ENCODE measurements around the gene EXOSC5.
A peak's percentile ranks its signal among the peaks of the same experiment; 100 is the strongest.
"Not testable (repeated sequence)": the region's sequence is repeated elsewhere in the genome, so short reads cannot be mapped to it uniquely, and the experiment has no call there.

The EXOSC5 gene

GRCh38 chr19:41395355-41395754 lies 1.8 kb downstream of the EXOSC5 start:
- H3K4me3 ChIP-seq: no peak overlapping the region
- H3K9ac ChIP-seq (ENCODE audit: insufficient read length): no peak overlapping the region
- H3K27ac ChIP-seq: no peak overlapping the region

GRCh38 chr19:41392775-41393174 lies 4.4 kb downstream of the EXOSC5 start:
- Histone ChIP-seq H3K9ac (ENCODE audit: insufficient read length) (no peak overlapping the region), H3K9me3 (ENCODE audit: low read depth, low read length) (no peaks in the 10 kb centered on the region), H3K36me3 (ENCODE audit: insufficient read depth, low read length) (peaks cover 18% of the 10 kb centered on the region; the same call in 1 of the 2 replicates), H3K4me3 (no peak overlapping the region), H3K27ac (no peak overlapping the region)
- TF ChIP-seq POLR2AphosphoS5 (IDR thresholded peaks at IDR 0.05; ENCODE audit: borderline replicate concordance, low read depth, low read length): no peak
- no peak for TF ChIP-seq FOXP2 (optimal IDR thresholded peaks at IDR 0.05; ENCODE audit: control extremely low read depth, extremely low read length, insufficient read depth)
- TF ChIP-seq EZH2 (IDR thresholded peaks at IDR 0.05): no peak
- no peak for DNase-seq (ENCODE audit: low read depth, low spot score)

More at GRCh38 chr19:41395355-41395754, 1.8 kb downstream of the EXOSC5 start:
- TF ChIP-seq POLR2AphosphoS5 (IDR thresholded peaks at IDR 0.05; ENCODE audit: borderline replicate concordance, low read depth, low read length) (no peak), EZH2 (IDR thresholded peaks at IDR 0.05) (no peak), FOXP2 (optimal IDR thresholded peaks at IDR 0.05; ENCODE audit: control extremely low read depth, extremely low read length, insufficient read depth) (no peak)
- no peaks in the 10 kb centered on the region for H3K9me3 ChIP-seq (ENCODE audit: low read depth, low read length)
- DNase-seq (ENCODE audit: low read depth, low spot score): no peak
- peaks cover 11% of the 10 kb centered on the region; the same call in 1 of the 2 replicates for H3K36me3 ChIP-seq (ENCODE audit: insufficient read depth, low read length)

- no peak overlapping the region for H3K9ac ChIP-seq (ENCODE audit: insufficient read length)
- TF ChIP-seq POLR2AphosphoS5 (IDR thresholded peaks at IDR 0.05; ENCODE audit: borderline replicate concordance, low read depth, low read length) (no peak), EZH2 (IDR thresholded peaks at IDR 0.05) (no peak), FOXP2 (optimal IDR thresholded peaks at IDR 0.05; ENCODE audit: control extremely low read depth, extremely low read length, insufficient read depth) (no peak)
- H3K27ac ChIP-seq: no peak overlapping the region
- H3K9me3 ChIP-seq (ENCODE audit: low read depth, low read length): no peaks in the 10 kb centered on the region
- DNase-seq (ENCODE audit: low read depth, low spot score): no peak
- no peak overlapping the region for H3K4me3 ChIP-seq
- peaks cover 18% of the 10 kb centered on the region; the same call in 1 of the 2 replicates for H3K36me3 ChIP-seq (ENCODE audit: insufficient read depth, low read length)
Observed at GRCh38 chr19:41391618-41392017, 5.5 kb downstream of the EXOSC5 start.

- no peak overlapping the region for H3K27ac ChIP-seq
- no peak overlapping the region for H3K9ac ChIP-seq (ENCODE audit: insufficient read length)
- no peak for DNase-seq (ENCODE audit: low read depth, low spot score)
- no peak for TF ChIP-seq FOXP2 (optimal IDR thresholded peaks at IDR 0.05; ENCODE audit: control extremely low read depth, extremely low read length, insufficient read depth)
- no peak for TF ChIP-seq POLR2AphosphoS5 (IDR thresholded peaks at IDR 0.05; ENCODE audit: borderline replicate concordance, low read depth, low read length)
- no peak for TF ChIP-seq EZH2 (IDR thresholded peaks at IDR 0.05)
- H3K9me3 ChIP-seq (ENCODE audit: low read depth, low read length): no peaks in the 10 kb centered on the region
- peaks cover 17% of the 10 kb centered on the region; the same call in 1 of the 2 replicates for H3K36me3 ChIP-seq (ENCODE audit: insufficient read depth, low read length)
- H3K4me3 ChIP-seq: no peak overlapping the region
Observed at GRCh38 chr19:41386442-41386841, 10.7 kb downstream of the EXOSC5 start.

GRCh38 chr19:41384351-41384750 lies 12.8 kb downstream of the EXOSC5 start:
- DNase-seq (ENCODE audit: low read depth, low spot score): no peak
- Histone ChIP-seq H3K4me3 (no peak overlapping the region), H3K9ac (ENCODE audit: insufficient read length) (no peak overlapping the region), H3K36me3 (ENCODE audit: insufficient read depth, low read length) (peaks cover 4% of the 10 kb centered on the region; the same call in 1 of the 2 replicates), H3K9me3 (ENCODE audit: low read depth, low read length) (no peaks in the 10 kb centered on the region), H3K27ac (no peak overlapping the region)
- TF ChIP-seq POLR2AphosphoS5 (IDR thresholded peaks at IDR 0.05; ENCODE audit: borderline replicate concordance, low read depth, low read length) (no peak), EZH2 (IDR thresholded peaks at IDR 0.05) (no peak), FOXP2 (optimal IDR thresholded peaks at IDR 0.05; ENCODE audit: control extremely low read depth, extremely low read length, insufficient read depth) (no peak)

GRCh38 chr19:41381536-41381935 lies 15.6 kb downstream of the EXOSC5 start:
- not testable (repeated sequence) for H3K9ac ChIP-seq (ENCODE audit: insufficient read length); H3K9me3 ChIP-seq (ENCODE audit: low read depth, low read length); H3K36me3 ChIP-seq (ENCODE audit: insufficient read depth, low read length); DNase-seq (ENCODE audit: low read depth, low spot score); H3K27ac ChIP-seq; H3K4me3 ChIP-seq

GRCh38 chr19:41377977-41378709 lies 19.0 kb downstream of the EXOSC5 start:
- no peak overlapping the region for H3K4me3 ChIP-seq
- no peak for TF ChIP-seq POLR2AphosphoS5 (IDR thresholded peaks at IDR 0.05; ENCODE audit: borderline replicate concordance, low read depth, low read length)
- no peak for TF ChIP-seq EZH2 (IDR thresholded peaks at IDR 0.05)
- no peak for TF ChIP-seq FOXP2 (optimal IDR thresholded peaks at IDR 0.05; ENCODE audit: control extremely low read depth, extremely low read length, insufficient read depth)
- no peaks in the 10 kb centered on the region for H3K36me3 ChIP-seq (ENCODE audit: insufficient read depth, low read length)
- H3K27ac ChIP-seq: no peak overlapping the region
- DNase-seq (ENCODE audit: low read depth, low spot score): no peak
- no peak overlapping the region for H3K9ac ChIP-seq (ENCODE audit: insufficient read length)
- H3K9me3 ChIP-seq (ENCODE audit: low read depth, low read length): no peaks in the 10 kb centered on the region

- peak overlapping the region; percentile 89 for H3K4me3 ChIP-seq
- no peak for DNase-seq (ENCODE audit: low read depth, low spot score)
- TF ChIP-seq POLR2AphosphoS5 (IDR thresholded peaks at IDR 0.05; ENCODE audit: borderline replicate concordance, low read depth, low read length) (peak; percentile 1; the same call in 1 of the 2 replicates), EZH2 (IDR thresholded peaks at IDR 0.05) (no peak)
- no peaks in the 10 kb centered on the region for H3K9me3 ChIP-seq (ENCODE audit: low read depth, low read length)
- no peak overlapping the region for H3K27ac ChIP-seq
- no peaks in the 10 kb centered on the region for H3K36me3 ChIP-seq (ENCODE audit: insufficient read depth, low read length)
- H3K9ac ChIP-seq (ENCODE audit: insufficient read length): peak overlapping the region; percentile 63
Observed at GRCh38 chr19:41376998-41377365, 20.2 kb downstream of the EXOSC5 start.

Measured in SK-N-MC (cell line).